H9 (cell line): Measurements from ENCODE around the gene SMIM13. TPM values are rescaled to one million over a fixed set of nuclear protein-coding genes. Genes with fewer than 3 reads are reported as not detected.

Experiments
- DNase-seq: peaks from one replicate; pipeline ENCODE4 v3.0.0-alpha.2; 2017
- H2AFZ ChIP-seq: one replicate; pipeline ENCODE4 v1.6.1; 2013; ENCODE audit warnings: mild to moderate bottlenecking, low read length, control low read depth, moderate library complexity
- H2AK5ac ChIP-seq: 2 replicates; pipeline ENCODE4 v1.6.1; 2013; ENCODE audit warnings: low read length, control low read depth, mixed read lengths; ENCODE audit not compliant: insufficient read length
- H2BK120ac ChIP-seq: one replicate; pipeline ENCODE4 v1.6.1; 2013; ENCODE audit warnings: low read depth, mild to moderate bottlenecking, low read length, control low read depth, inconsistent platforms; ENCODE audit not compliant: poor library complexity, severe bottlenecking
- H2BK12ac ChIP-seq: 2 replicates; pipeline ENCODE4 v1.6.1; 2013; ENCODE audit warnings: low read length, control low read depth, mixed read lengths, low read depth; ENCODE audit not compliant: insufficient read length
- H2BK15ac ChIP-seq: 2 replicates; pipeline ENCODE4 v1.6.1; 2013; ENCODE audit warnings: low read depth, low read length, control low read depth
- H2BK20ac ChIP-seq: one replicate; pipeline ENCODE4 v1.6.1; 2013; ENCODE audit warnings: low read depth, mild to moderate bottlenecking, low read length, control low read depth, inconsistent platforms; ENCODE audit not compliant: poor library complexity, severe bottlenecking
- H2BK5ac ChIP-seq: 2 replicates; pipeline ENCODE4 v1.6.1; 2013; ENCODE audit warnings: low read length, control low read depth, mixed read lengths; ENCODE audit not compliant: insufficient read length
- H3K14ac ChIP-seq: 2 replicates; pipeline ENCODE4 v1.6.1; 2013; ENCODE audit warnings: low read length, control low read depth; ENCODE audit not compliant: insufficient read depth
- H3K18ac ChIP-seq: 2 replicates; pipeline ENCODE4 v1.6.1; 2013; ENCODE audit warnings: low read depth, mild to moderate bottlenecking, mixed read lengths, low read length, control low read depth; ENCODE audit not compliant: insufficient read length
- H3K23ac ChIP-seq: 2 replicates; pipeline ENCODE4 v1.6.1; 2013; ENCODE audit warnings: low read length, control low read depth, mixed read lengths, low read depth; ENCODE audit not compliant: insufficient read length
- H3K23me2 ChIP-seq: 2 replicates; pipeline ENCODE4 v1.6.1; 2013; ENCODE audit warnings: low read depth, mild to moderate bottlenecking, mixed read lengths, low read length, control low read depth; ENCODE audit not compliant: insufficient read length, poor library complexity, severe bottlenecking
- H3K27ac ChIP-seq: 2 replicates; pipeline ENCODE4 v1.5.1; 2013; ENCODE audit warnings: low read length, control low read depth, mixed read lengths, low read depth; ENCODE audit not compliant: insufficient read length
- H3K27me3 ChIP-seq: 2 replicates; pipeline ENCODE4 v1.6.1; 2013; ENCODE audit warnings: low read length, control low read depth, inconsistent platforms; ENCODE audit not compliant: insufficient read depth
- H3K4ac ChIP-seq: 2 replicates; pipeline ENCODE4 v1.6.1; 2013; ENCODE audit warnings: low read depth, mild to moderate bottlenecking, control low read depth, inconsistent platforms, low read length, moderate library complexity
- H3K4me1 ChIP-seq: 2 replicates; pipeline ENCODE4 v1.6.1; 2013; ENCODE audit warnings: low read length, control low read depth, inconsistent platforms; ENCODE audit not compliant: insufficient read depth
- H3K4me2 ChIP-seq: 2 replicates; pipeline ENCODE4 v1.6.1; 2013; ENCODE audit warnings: low read length, control low read depth, mixed read lengths; ENCODE audit not compliant: insufficient read length, insufficient read depth
- H3K56ac ChIP-seq: 2 replicates; pipeline ENCODE4 v1.6.1; 2013; ENCODE audit warnings: low read depth, mild to moderate bottlenecking, mixed read lengths, low read length, control low read depth; ENCODE audit not compliant: insufficient read length
- H3K79me1 ChIP-seq: 2 replicates; pipeline ENCODE4 v1.6.1; 2013; ENCODE audit warnings: low read depth, mild to moderate bottlenecking, moderate library complexity, low read length, control low read depth, inconsistent platforms; ENCODE audit not compliant: insufficient read depth, poor library complexity, severe bottlenecking
- H3K79me2 ChIP-seq: 2 replicates; pipeline ENCODE4 v1.6.1; 2013; ENCODE audit warnings: low read length, control low read depth, inconsistent platforms; ENCODE audit not compliant: insufficient read depth
- H3K9ac ChIP-seq: 2 replicates; pipeline ENCODE4 v1.6.1; 2013; ENCODE audit warnings: low read length, control low read depth, mixed read lengths; ENCODE audit not compliant: insufficient read length; ENCODE audit errors: extremely low read depth
- H3K9me3 ChIP-seq: one replicate; pipeline ENCODE4 v1.6.1; 2013; ENCODE audit warnings: low read depth, low read length, inconsistent platforms; ENCODE audit not compliant: control insufficient read depth
- H3T11ph ChIP-seq: one replicate; pipeline ENCODE4 v1.6.1; 2013; ENCODE audit warnings: mild to moderate bottlenecking, low read length, control low read depth, inconsistent platforms
- H4K20me1 ChIP-seq: one replicate; pipeline ENCODE4 v1.6.1; 2013; ENCODE audit not compliant: control insufficient read depth, insufficient read length, insufficient read depth
- H4K5ac ChIP-seq: 2 replicates; pipeline ENCODE4 v1.6.1; 2013; ENCODE audit warnings: low read depth, mild to moderate bottlenecking, mixed read lengths, low read length, control low read depth; ENCODE audit not compliant: insufficient read length
- H4K8ac ChIP-seq: replicated peaks from 2 replicates; pipeline ENCODE4 v1.6.1; 2013; ENCODE audit warnings: low read length, control low read depth, mixed read lengths, low read depth; ENCODE audit not compliant: insufficient read length
- H4K91ac ChIP-seq: 2 replicates; pipeline ENCODE4 v1.6.1; 2013; ENCODE audit warnings: low read depth, mild to moderate bottlenecking, moderate library complexity, mixed read lengths, low read length, control low read depth; ENCODE audit not compliant: insufficient read length
- H3K27ac Mint-ChIP-seq, 3 experiments: 2 replicates in 2 of 3; 3 replicates in 1 of 3; pipeline ENCODE4 v1.8.0; 2020 to 2021; ENCODE audit warnings: mixed read lengths in 3 of 3, mild to moderate bottlenecking in 1 of 3, moderate library complexity in 1 of 3
- H3K27me3 Mint-ChIP-seq: 2 replicates; pipeline ENCODE4 v1.8.0; 2021; ENCODE audit warnings: low read depth, mild to moderate bottlenecking, moderate library complexity, mixed read lengths
- H3K36me3 Mint-ChIP-seq, 3 experiments: 2 replicates in 2 of 3; 3 replicates in 1 of 3; pipeline ENCODE4 v1.8.0; 2020 to 2021; ENCODE audit warnings: low read depth in 3 of 3, mixed read lengths in 3 of 3; ENCODE audit not compliant: insufficient read depth in 1 of 3
- H3K4me1 Mint-ChIP-seq, 2 experiments: 2 replicates each; pipeline ENCODE4 v1.8.0; 2020; ENCODE audit warnings: mixed read lengths in 2 of 2
- H3K4me3 Mint-ChIP-seq, 2 experiments: 2 replicates in 1 of 2; 3 replicates in 1 of 2; pipeline ENCODE4 v1.8.0; 2020 to 2021; ENCODE audit warnings: mild to moderate bottlenecking in 2 of 2, mixed read lengths in 2 of 2, moderate library complexity in 1 of 2
- H3K9me3 Mint-ChIP-seq, 2 experiments: 2 replicates in 1 of 2; 3 replicates in 1 of 2; pipeline ENCODE4 v1.8.0; 2020; ENCODE audit warnings: mild to moderate bottlenecking in 2 of 2, mixed read lengths in 2 of 2, moderate library complexity in 1 of 2
- WGBS: extraction: QIAGEN DNeasy Blood & Tissue Kit; methylation state at CpG from one replicate; pipeline ENCODE4 v1.1.7; 2013; ENCODE audit warnings: missing lambda C conversion rate, low lambda C conversion rate, mixed read lengths; ENCODE audit not compliant: insufficient read length; ENCODE audit errors: extremely low coverage; 5-methylcytosine and 5-hydroxymethylcytosine counted together
- total RNA-seq: library from RNA; stranded (reverse); gene quantifications from 2 replicates; pipeline ENCODE4 v1.2.1, GENCODE V29; 2021
- TF ChIP-seq, protein P1 (sequence below): fragments of 200-600 bp; sonication (generic); conservative IDR thresholded peaks from 3 replicates; pipeline ENCODE4 v1.8.0; 2021; ENCODE audit warnings: antibody characterized with exemption, mild to moderate bottlenecking

SMIM13 gene
- total RNA-seq, 1 experiment from 2014 or later: 10.6 TPM

- Histone ChIP-seq H4K5ac (no peak overlapping the region), H3K56ac (no peak overlapping the region), H4K8ac (no peak overlapping the region), H3K23me2 (no peaks in the 10 kb centered on the region), H3K9me3 (no peaks in the 10 kb centered on the region), H2AFZ (no peak overlapping the region), H3K27ac (no peak overlapping the region), H3K4me1 (no peaks in the 10 kb centered on the region; the same call in 1 of the 2 replicates), H2BK12ac (no peak overlapping the region), H3K18ac (no peak overlapping the region), H3K4me2 (no peak overlapping the region), H3K9ac (no peak overlapping the region), H4K91ac (no peak overlapping the region), H2BK5ac (no peak overlapping the region), H2BK120ac (no peak overlapping the region), H2BK20ac (no peak overlapping the region), H3K79me2 (peaks cover 2% of the 10 kb centered on the region; the same call in 1 of the 2 replicates), H3K4ac (no peak overlapping the region), H3T11ph (no peak overlapping the region), H3K14ac (no peak overlapping the region), H2AK5ac (no peak overlapping the region), H4K20me1 (no peaks in the 10 kb centered on the region), H3K79me1 (no peaks in the 10 kb centered on the region), H3K23ac (no peak overlapping the region), H3K27me3 (no peaks in the 10 kb centered on the region), H2BK15ac (no peak overlapping the region)
- Mint-ChIP-seq H3K9me3 (no peaks in the 10 kb centered on the region), H3K4me3 (no peak overlapping the region), H3K27ac (no peak overlapping the region; a peak in 1 of 7 replicates), H3K27me3 (no peaks in the 10 kb centered on the region), H3K36me3 (no peaks in the 10 kb centered on the region; a peak in 1 of 7 replicates), H3K4me1 (peaks cover 19 to 24% of the 10 kb centered on the region in 2 experiments)
- TF ChIP-seq, protein P1, sequence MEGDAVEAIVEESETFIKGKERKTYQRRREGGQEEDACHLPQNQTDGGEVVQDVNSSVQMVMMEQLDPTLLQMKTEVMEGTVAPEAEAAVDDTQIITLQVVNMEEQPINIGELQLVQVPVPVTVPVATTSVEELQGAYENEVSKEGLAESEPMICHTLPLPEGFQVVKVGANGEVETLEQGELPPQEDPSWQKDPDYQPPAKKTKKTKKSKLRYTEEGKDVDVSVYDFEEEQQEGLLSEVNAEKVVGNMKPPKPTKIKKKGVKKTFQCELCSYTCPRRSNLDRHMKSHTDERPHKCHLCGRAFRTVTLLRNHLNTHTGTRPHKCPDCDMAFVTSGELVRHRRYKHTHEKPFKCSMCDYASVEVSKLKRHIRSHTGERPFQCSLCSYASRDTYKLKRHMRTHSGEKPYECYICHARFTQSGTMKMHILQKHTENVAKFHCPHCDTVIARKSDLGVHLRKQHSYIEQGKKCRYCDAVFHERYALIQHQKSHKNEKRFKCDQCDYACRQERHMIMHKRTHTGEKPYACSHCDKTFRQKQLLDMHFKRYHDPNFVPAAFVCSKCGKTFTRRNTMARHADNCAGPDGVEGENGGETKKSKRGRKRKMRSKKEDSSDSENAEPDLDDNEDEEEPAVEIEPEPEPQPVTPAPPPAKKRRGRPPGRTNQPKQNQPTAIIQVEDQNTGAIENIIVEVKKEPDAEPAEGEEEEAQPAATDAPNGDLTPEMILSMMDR: no peak
- WGBS: no CpG with 5 or more reads among the region's 5 CpGs
- no peak for DNase-seq
These were observed 80.6 kb downstream of the SMIM13 start for GRCh38 chr6:11174242-11174611.
